C4-2B (cell line): ENCODE measurements around the gene EFHB.

ENCODE experiments used
- H3K27ac ChIP-seq: fragments of 450-650 bp; 2 replicates; pipeline ENCODE4 v1.5.1; 2017
- CTCF ChIP-seq: fragments of 450-650 bp; conservative IDR thresholded peaks from 2 replicates; pipeline ENCODE4 v1.5.1; 2017; ENCODE audit warnings: mild to moderate bottlenecking
- ZFX ChIP-seq: fragments of 450-650 bp; IDR thresholded peaks from 2 replicates; pipeline ENCODE4 v1.6.1; 2017

The EFHB gene

GRCh38 chr3:19934098-19934566 is at the start of gene EFHB:
Gene EFHB, minus strand, starts transcription at chr3:19934217. Its CDS starts 199 bp downstream, at chr3:19934018.
- H3K27ac ChIP-seq = no peak within 1 kb of the TSS
- TF ChIP-seq CTCF (no peak), ZFX (no peak)

- H3K27ac ChIP-seq = no peak overlapping the region
- TF ChIP-seq CTCF = no peak
- no peak for TF ChIP-seq ZFX
Observed at GRCh38 chr3:19972054-19972453, 38.0 kb upstream of the EFHB start.

- no peak for TF ChIP-seq CTCF
- no peak for TF ChIP-seq ZFX
- H3K27ac ChIP-seq = no peak overlapping the region
Observed at GRCh38 chr3:19970327-19970726, 36.3 kb upstream of the EFHB start.

- no peak overlapping the region for H3K27ac ChIP-seq
- TF ChIP-seq CTCF (no peak), ZFX (no peak)
Observed at GRCh38 chr3:19967812-19968211, 33.8 kb upstream of the EFHB start.

- H3K27ac ChIP-seq = no peak overlapping the region
- TF ChIP-seq ZFX = no peak
- TF ChIP-seq CTCF = no peak
Observed at GRCh38 chr3:19967208-19967607, 33.2 kb upstream of the EFHB start.

GRCh38 chr3:19961960-19962359 is 27.9 kb upstream of the EFHB start:
- TF ChIP-seq ZFX (no peak), CTCF (no peak)

GRCh38 chr3:19960696-19961095 is 26.7 kb upstream of the EFHB start:
- no peak overlapping the region for H3K27ac ChIP-seq
- no peak for TF ChIP-seq CTCF
- no peak for TF ChIP-seq ZFX

More at GRCh38 chr3:19961960-19962359, 27.9 kb upstream of the EFHB start:
- H3K27ac ChIP-seq = no peak overlapping the region
